MM.1S (cell line): Measurements from ENCODE around the gene C1QTNF6.

ENCODE experiments used
- EZH2 ChIP-seq: fragments of 300-600 bp; sonication (generic); optimal IDR thresholded peaks from 2 replicates; pipeline ENCODE3; 2017; ENCODE audit warnings: low read depth, mild to moderate bottlenecking, antibody characterized with exemption, low read length, mixed read lengths
- TF ChIP-seq, protein P1 (sequence below): fragments of 300-600 bp; sonication (generic); IDR thresholded peaks from 2 replicates; pipeline ENCODE4 v1.5.1; 2016; ENCODE audit warnings: antibody characterized with exemption, low read length, mixed read lengths

GRCh38 chr22:37183432-37184379 lies 4.3 kb downstream of the C1QTNF6 start:
- TF ChIP-seq, protein P1, sequence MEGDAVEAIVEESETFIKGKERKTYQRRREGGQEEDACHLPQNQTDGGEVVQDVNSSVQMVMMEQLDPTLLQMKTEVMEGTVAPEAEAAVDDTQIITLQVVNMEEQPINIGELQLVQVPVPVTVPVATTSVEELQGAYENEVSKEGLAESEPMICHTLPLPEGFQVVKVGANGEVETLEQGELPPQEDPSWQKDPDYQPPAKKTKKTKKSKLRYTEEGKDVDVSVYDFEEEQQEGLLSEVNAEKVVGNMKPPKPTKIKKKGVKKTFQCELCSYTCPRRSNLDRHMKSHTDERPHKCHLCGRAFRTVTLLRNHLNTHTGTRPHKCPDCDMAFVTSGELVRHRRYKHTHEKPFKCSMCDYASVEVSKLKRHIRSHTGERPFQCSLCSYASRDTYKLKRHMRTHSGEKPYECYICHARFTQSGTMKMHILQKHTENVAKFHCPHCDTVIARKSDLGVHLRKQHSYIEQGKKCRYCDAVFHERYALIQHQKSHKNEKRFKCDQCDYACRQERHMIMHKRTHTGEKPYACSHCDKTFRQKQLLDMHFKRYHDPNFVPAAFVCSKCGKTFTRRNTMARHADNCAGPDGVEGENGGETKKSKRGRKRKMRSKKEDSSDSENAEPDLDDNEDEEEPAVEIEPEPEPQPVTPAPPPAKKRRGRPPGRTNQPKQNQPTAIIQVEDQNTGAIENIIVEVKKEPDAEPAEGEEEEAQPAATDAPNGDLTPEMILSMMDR = no peak
- TF ChIP-seq EZH2 = no peak
